Upper lobe of left lung (tissue), 6 donors: ENCODE results near the gene CEP170B. TPM values are rescaled to one million over a fixed set of nuclear protein-coding genes. Genes with fewer than 3 reads are reported as not detected.

Experiments used
- ATAC-seq, 2 donors: fragments of 200-7000 bp; cut with Tn5 transposase; one replicate each; pipeline ENCODE4 v1.9.1; 2022; ENCODE audit warnings: mild to moderate bottlenecking in 2 of 2, moderate library complexity in 2 of 2; ENCODE audit not compliant: low FRiP score in 2 of 2
- DNase-seq, 2 donors: peaks; one replicate each; pipeline ENCODE4 v3.0.0-alpha.2; 2019 to 2020
- H3K27ac ChIP-seq, 4 donors: fragments of 200-600 bp; sonication (generic); one replicate each; pipeline ENCODE4 v1.5.1; 2016 to 2019
- H3K27me3 ChIP-seq, 4 donors: fragments of 200-600 bp; sonication (generic); one replicate each; pipeline ENCODE4 v1.5.1; 2017 to 2019
- H3K36me3 ChIP-seq, 4 donors: fragments of 200-600 bp; sonication (generic); one replicate each; pipeline ENCODE4 v1.5.1; 2016 to 2019
- H3K4me1 ChIP-seq, 4 donors: fragments of 200-600 bp; sonication (generic); one replicate each; pipeline ENCODE4 v1.5.1; 2018 to 2019
- H3K4me3 ChIP-seq, 4 donors: fragments of 200-600 bp; sonication (generic); one replicate each; pipeline ENCODE4 v1.5.1; 2017 to 2019; ENCODE audit warnings: mild to moderate bottlenecking in 2 of 4, moderate library complexity in 1 of 4
- H3K9me3 ChIP-seq, 4 donors: fragments of 200-600 bp; sonication (generic); one replicate each; pipeline ENCODE4 v1.5.1; 2018 to 2019
- CTCF ChIP-seq, 6 experiments: fragments of 450-650 bp in 4 of 6; fragments of 200-600 bp in 2 of 6; sonication (generic) in 2 of 6; IDR thresholded peaks; one replicate each; pipeline ENCODE4 v1.5.1; 2016 to 2019; ENCODE audit warnings: antibody characterized with exemption in 6 of 6
- EP300 ChIP-seq, 4 donors: sonication (generic); formaldehyde crosslinking; IDR thresholded peaks; one replicate each; pipeline ENCODE4 v1.5.1; 2017; ENCODE audit warnings: antibody characterized with exemption in 4 of 4, control low read depth in 2 of 4
- POLR2A ChIP-seq, 4 donors: fragments of 450-650 bp; IDR thresholded peaks; one replicate each; pipeline ENCODE4 v1.5.1; 2016 to 2017; ENCODE audit warnings: antibody characterized with exemption in 4 of 4, mild to moderate bottlenecking in 2 of 4
- POLR2AphosphoS5 ChIP-seq, 2 donors: sonication (generic); formaldehyde crosslinking; IDR thresholded peaks; one replicate each; pipeline ENCODE4 v1.5.1; 2017; ENCODE audit warnings: antibody characterized with exemption in 2 of 2
- WGBS, 2 donors: methylation state at CpG; one replicate each; pipeline ENCODE4 v1.1.5; 2017 to 2018; 5-methylcytosine and 5-hydroxymethylcytosine counted together
- total RNA-seq, 6 donors: library from RNA; depleted of rRNA in 4 of 6; stranded (reverse); fragments of >200 nt in 4 of 6; gene quantifications; one replicate each; pipeline versions ENCODE4 v1.1.0 to v1.2.1, GENCODE V29; 2016 to 2021
- donor health status: DM: no; HTN: no; CAD: no; lungs with moderate emphysema.
- donor health status: DM: no; HTN: yes; CAD: no; lungs with severe emphysema.

Gene CEP170B
- total RNA-seq, 6 donors from 2014 or later: 24.2 to 57.8 (median 35.6) TPM

- WGBS, 2 donors: 56 to 57% methylated on average over 2 of the region's 2 CpGs
- DNase-seq (no peak), ATAC-seq (no peak)
- H3K27ac ChIP-seq: no peak overlapping the region
- no peaks in the 10 kb centered on the region for H3K9me3 ChIP-seq
- no peak for TF ChIP-seq CTCF (IDR thresholded peaks at IDR 0.05)
- no peak for TF ChIP-seq POLR2A (IDR thresholded peaks at IDR 0.05)
- TF ChIP-seq EP300 (IDR thresholded peaks at IDR 0.05): no peak
- no peak for TF ChIP-seq POLR2AphosphoS5 (IDR thresholded peaks at IDR 0.05)
- no peaks in the 10 kb centered on the region for H3K36me3 ChIP-seq
- no peaks in the 10 kb centered on the region for H3K27me3 ChIP-seq
- no peak overlapping the region for H3K4me3 ChIP-seq
- H3K4me1 ChIP-seq: peaks cover 0 to 8% (median under 1%) of the 10 kb centered on the region in 4 donors
Observed at GRCh38 chr14:104938436-104938835, 73.4 kb downstream of the CEP170B start.

- H3K4me3 ChIP-seq: no peak overlapping the region
- no peaks in the 10 kb centered on the region for H3K36me3 ChIP-seq
- TF ChIP-seq POLR2A (IDR thresholded peaks at IDR 0.05) (no peak), EP300 (IDR thresholded peaks at IDR 0.05) (no peak), POLR2AphosphoS5 (IDR thresholded peaks at IDR 0.05) (no peak), CTCF (IDR thresholded peaks at IDR 0.05) (no peak)
- H3K9me3 ChIP-seq: no peaks in the 10 kb centered on the region
- ATAC-seq (no peak), DNase-seq (no peak)
- H3K27ac ChIP-seq: no peak overlapping the region
- peaks cover 0 to 3% (median 0%) of the 10 kb centered on the region in 4 donors for H3K4me1 ChIP-seq
- WGBS, 2 donors: 65 to 80% methylated on average over 1 of the region's 1 CpG
- H3K27me3 ChIP-seq: no peaks in the 10 kb centered on the region
Observed at GRCh38 chr14:104938960-104939359, 73.9 kb downstream of the CEP170B start.

DNA sequence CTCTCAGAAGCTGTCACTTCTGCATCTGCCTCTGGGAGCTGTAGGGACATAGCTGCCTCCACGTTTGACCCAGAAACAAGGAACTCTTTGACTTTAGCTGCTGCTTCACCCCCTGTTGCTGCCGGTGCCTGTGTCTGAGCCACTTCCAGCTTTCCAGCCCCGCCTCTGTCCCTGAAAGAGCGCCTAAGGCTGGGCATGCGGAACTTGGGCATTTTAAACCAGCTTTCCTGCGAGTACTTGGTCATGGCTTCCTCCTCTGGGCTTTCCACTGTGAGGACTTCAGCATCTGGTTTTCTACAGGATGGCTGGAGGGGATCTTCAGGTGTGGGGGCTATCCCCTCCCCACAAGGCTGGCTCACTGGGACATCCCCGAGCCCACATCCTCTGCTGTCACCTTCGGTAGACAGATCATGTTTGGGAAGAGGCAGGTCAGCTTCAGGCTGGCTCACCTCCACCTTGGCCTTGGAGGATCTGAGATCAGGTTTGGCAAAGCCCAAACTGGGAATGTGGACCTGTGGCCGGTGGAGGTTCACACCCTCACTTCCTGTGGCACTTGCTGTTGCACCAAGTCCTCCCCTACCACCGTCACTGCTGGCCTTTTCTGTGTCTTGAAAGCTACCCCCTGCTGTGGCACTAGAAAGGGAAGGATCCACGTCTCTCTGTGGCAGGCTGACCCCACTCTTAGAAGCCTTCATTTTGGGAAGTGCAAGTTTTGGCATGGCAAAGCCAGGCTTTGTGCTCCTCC lies 74.8 kb downstream of the CEP170B start:
- TF ChIP-seq EP300 (IDR thresholded peaks at IDR 0.05): no peak
- no peak for TF ChIP-seq POLR2A (IDR thresholded peaks at IDR 0.05)
- TF ChIP-seq POLR2AphosphoS5 (IDR thresholded peaks at IDR 0.05): no peak
- TF ChIP-seq CTCF (IDR thresholded peaks at IDR 0.05): no peak
- no peaks in the 10 kb centered on the region for H3K27me3 ChIP-seq
- H3K9me3 ChIP-seq: no peaks in the 10 kb centered on the region
- H3K27ac ChIP-seq: no peak overlapping the region
- DNase-seq (no peak), ATAC-seq (no peak)
- no peak overlapping the region for H3K4me3 ChIP-seq
- no peaks in the 10 kb centered on the region for H3K4me1 ChIP-seq
- no peaks in the 10 kb centered on the region for H3K36me3 ChIP-seq
- 44 to 65% methylated on average over 5 to 11 of the region's 11 CpGs for WGBS, 2 donors

DNA sequence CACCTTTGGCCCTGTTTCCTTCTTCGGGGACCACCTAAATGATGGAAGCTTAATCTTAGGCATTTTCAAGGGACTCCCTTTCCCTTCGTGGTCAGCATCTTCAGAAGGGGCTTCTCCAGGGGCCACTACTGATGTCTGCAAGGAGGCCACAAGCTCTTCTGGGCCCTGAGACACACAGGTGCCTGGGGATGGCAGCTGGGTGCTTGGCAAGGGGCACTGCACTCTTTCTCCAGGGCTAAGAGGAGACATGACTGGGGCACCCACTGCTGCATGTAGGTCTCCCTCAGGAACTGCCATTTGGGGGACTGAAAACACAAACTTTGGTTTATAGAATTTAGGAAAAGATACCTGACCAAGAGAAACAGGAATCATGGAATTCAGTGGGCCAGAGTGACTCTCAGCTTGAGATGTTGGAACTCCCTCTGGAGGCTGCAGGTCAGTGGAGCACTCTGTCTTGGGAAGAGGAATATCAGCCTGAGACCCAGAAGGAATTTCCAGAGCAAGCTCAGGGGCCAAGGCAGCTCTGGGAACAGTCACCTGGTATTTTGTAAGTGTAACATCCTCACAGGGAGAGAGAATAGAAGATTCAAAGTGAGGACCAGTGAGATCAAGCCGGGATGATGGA lies 75.6 kb downstream of the CEP170B start:
- H3K36me3 ChIP-seq: no peaks in the 10 kb centered on the region
- no peak overlapping the region for H3K4me3 ChIP-seq
- no peak overlapping the region for H3K27ac ChIP-seq
- DNase-seq: no peak
- WGBS, 2 donors: 81 to 85% methylated on average over 3 of the region's 3 CpGs
- TF ChIP-seq CTCF (IDR thresholded peaks at IDR 0.05): no peak
- TF ChIP-seq POLR2AphosphoS5 (IDR thresholded peaks at IDR 0.05): no peak
- TF ChIP-seq POLR2A (IDR thresholded peaks at IDR 0.05): no peak
- TF ChIP-seq EP300 (IDR thresholded peaks at IDR 0.05): no peak
- H3K27me3 ChIP-seq: no peaks in the 10 kb centered on the region
- no peaks in the 10 kb centered on the region for H3K9me3 ChIP-seq
- no peaks in the 10 kb centered on the region for H3K4me1 ChIP-seq
- no peak for ATAC-seq
